HCT116 (cell line): ENCODE measurements around the gene CDC42BPB.

Experiments used
- CTCF ChIP-seq, 3 experiments: fragments of 200-600 bp in 1 of 3; sonication (generic) in 1 of 3; IDR thresholded peaks in 2 of 3; conservative IDR thresholded peaks in 1 of 3; 2 replicates each; pipeline ENCODE4 v1.5.1; 2012 to 2017; ENCODE audit warnings: low read depth in 2 of 3, low read length in 2 of 3, antibody characterized with exemption in 1 of 3, borderline replicate concordance in 1 of 3, control low read depth in 1 of 3, mild to moderate bottlenecking in 1 of 3, mixed read lengths in 1 of 3, mixed run types in 1 of 3, moderate library complexity in 1 of 3; ENCODE audit not compliant: insufficient read depth in 1 of 3
- EGR1 ChIP-seq: IDR thresholded peaks from 2 replicates; pipeline ENCODE4 v1.6.1; 2012; ENCODE audit warnings: low read depth
- EZH2 ChIP-seq: fragments of 200-600 bp; sonication (generic); IDR thresholded peaks from 2 replicates; pipeline ENCODE4 v1.6.1; 2017; ENCODE audit warnings: antibody characterized with exemption, mixed run types
- POLR2A ChIP-seq: IDR thresholded peaks from 2 replicates; pipeline ENCODE4 v1.7.0; 2011; ENCODE audit warnings: borderline replicate concordance; ENCODE audit not compliant: insufficient read depth, insufficient read length; ENCODE audit errors: extremely low read depth
- YY1 ChIP-seq: IDR thresholded peaks from 2 replicates; pipeline ENCODE4 v1.6.1; 2011; ENCODE audit warnings: low read length, low read depth, moderate library complexity, mild to moderate bottlenecking; ENCODE audit not compliant: insufficient replicate concordance; ENCODE audit errors: extremely low read depth

GRCh38 chr14:102920273-102920997, 136.9 kb downstream of the CDC42BPB start:
- TF ChIP-seq EZH2: no peak
- TF ChIP-seq POLR2A: no peak
- no peak for TF ChIP-seq CTCF (IDR thresholded peaks at IDR 0.05 in 2 of 3, conservative IDR thresholded peaks at IDR 0.05 in 1 of 3; ENCODE audit: borderline replicate concordance in 1 of 3, insufficient read depth in 1 of 3, low read depth in 2 of 3, low read length in 2 of 3)
- TF ChIP-seq EGR1: no peak
- TF ChIP-seq YY1: no peak
